Measurements from ENCODE around the gene DQX1.
A peak's percentile ranks its signal among the peaks of the same experiment; 100 is the strongest.

Gene DQX1

GRCh38 chr2:74499940-74500577, 26.0 kb downstream of the DQX1 start:
- Histone ChIP-seq H3K36me3 (ENCODE audit: control insufficient read depth, insufficient read depth, low read length) (no peaks in the 10 kb centered on the region), H3K27ac (ENCODE audit: low read depth, low read length) (no peak overlapping the region), H3K9ac (ENCODE audit: low read length) (no peak overlapping the region), H3K4me3 (ENCODE audit: low read length) (no peak overlapping the region), H3K27me3 (ENCODE audit: control insufficient read depth, insufficient read depth, low read length) (peaks cover 32% of the 10 kb centered on the region), H3K4me1 (ENCODE audit: control insufficient read depth, insufficient read depth, low read length) (peaks cover 11% of the 10 kb centered on the region)

- peaks cover 32% of the 10 kb centered on the region for H3K27me3 ChIP-seq (ENCODE audit: control insufficient read depth, insufficient read depth, low read length)
- H3K36me3 ChIP-seq (ENCODE audit: control insufficient read depth, insufficient read depth, low read length) = no peaks in the 10 kb centered on the region
- no peak within 1 kb of the TSS for H3K27ac ChIP-seq (ENCODE audit: low read depth, low read length)
- peak within 1 kb of the TSS; percentile 68 for H3K4me3 ChIP-seq (ENCODE audit: low read length)
- no peak within 1 kb of the TSS for H3K9ac ChIP-seq (ENCODE audit: low read length)
- peaks cover 11% of the 10 kb centered on the region for H3K4me1 ChIP-seq (ENCODE audit: control insufficient read depth, insufficient read depth, low read length)
Measured at GRCh38 chr2:74499267-74499939, 26.6 kb downstream of the DQX1 start, which contains the start of gene LBX2. TSS of gene LBX2 (minus strand) at chr2:74499603. CDS start at chr2:74499537, 66 bp downstream.

GRCh38 chr2:74498500-74499266, 27.3 kb downstream of the DQX1 start:
- Histone ChIP-seq H3K4me3 (ENCODE audit: low read length) (peak overlapping the region; percentile 68), H3K9ac (ENCODE audit: low read length) (no peak overlapping the region)

GRCh38 chr2:74497777-74498499, 28.1 kb downstream of the DQX1 start:
- no peak overlapping the region for H3K27ac ChIP-seq (ENCODE audit: low read depth, low read length)
- peak overlapping the region; percentile 36 for H3K9ac ChIP-seq (ENCODE audit: low read length)
- peaks cover 11% of the 10 kb centered on the region for H3K4me1 ChIP-seq (ENCODE audit: control insufficient read depth, insufficient read depth, low read length)
- H3K4me3 ChIP-seq (ENCODE audit: low read length) = peak overlapping the region; percentile 68
- H3K27me3 ChIP-seq (ENCODE audit: control insufficient read depth, insufficient read depth, low read length) = peaks cover 27% of the 10 kb centered on the region
- peaks cover 8% of the 10 kb centered on the region for H3K36me3 ChIP-seq (ENCODE audit: control insufficient read depth, insufficient read depth, low read length)

More at GRCh38 chr2:74498500-74499266, 27.3 kb downstream of the DQX1 start:
- no peak overlapping the region for H3K27ac ChIP-seq (ENCODE audit: low read depth, low read length)
- H3K4me1 ChIP-seq (ENCODE audit: control insufficient read depth, insufficient read depth, low read length) = peaks cover 11% of the 10 kb centered on the region
- H3K27me3 ChIP-seq (ENCODE audit: control insufficient read depth, insufficient read depth, low read length) = peaks cover 27% of the 10 kb centered on the region
- H3K36me3 ChIP-seq (ENCODE audit: control insufficient read depth, insufficient read depth, low read length) = peaks cover 5% of the 10 kb centered on the region

GRCh38 chr2:74496997-74497776, 28.8 kb downstream of the DQX1 start:
- peaks cover 14% of the 10 kb centered on the region for H3K36me3 ChIP-seq (ENCODE audit: control insufficient read depth, insufficient read depth, low read length)
- peaks cover 8% of the 10 kb centered on the region for H3K4me1 ChIP-seq (ENCODE audit: control insufficient read depth, insufficient read depth, low read length)
- H3K27ac ChIP-seq (ENCODE audit: low read depth, low read length) = no peak overlapping the region
- peak overlapping the region; percentile 68 for H3K4me3 ChIP-seq (ENCODE audit: low read length)
- no peak overlapping the region for H3K9ac ChIP-seq (ENCODE audit: low read length)
- H3K27me3 ChIP-seq (ENCODE audit: control insufficient read depth, insufficient read depth, low read length) = peaks cover 26% of the 10 kb centered on the region

GRCh38 chr2:74495440-74495839, 30.6 kb downstream of the DQX1 start:
- Histone ChIP-seq H3K27ac (ENCODE audit: low read depth, low read length) (no peak overlapping the region), H3K4me1 (ENCODE audit: control insufficient read depth, insufficient read depth, low read length) (peaks cover 8% of the 10 kb centered on the region), H3K36me3 (ENCODE audit: control insufficient read depth, insufficient read depth, low read length) (peaks cover 27% of the 10 kb centered on the region), H3K9ac (ENCODE audit: low read length) (no peak overlapping the region), H3K27me3 (ENCODE audit: control insufficient read depth, insufficient read depth, low read length) (peaks cover 23% of the 10 kb centered on the region), H3K4me3 (ENCODE audit: low read length) (no peak overlapping the region)

GRCh38 chr2:74493546-74493945, 32.5 kb downstream of the DQX1 start:
- Histone ChIP-seq H3K27ac (ENCODE audit: low read depth, low read length) (no peak overlapping the region), H3K9ac (ENCODE audit: low read length) (no peak overlapping the region), H3K36me3 (ENCODE audit: control insufficient read depth, insufficient read depth, low read length) (peaks cover 32% of the 10 kb centered on the region), H3K27me3 (ENCODE audit: control insufficient read depth, insufficient read depth, low read length) (peaks cover 10% of the 10 kb centered on the region), H3K4me1 (ENCODE audit: control insufficient read depth, insufficient read depth, low read length) (peaks cover 5% of the 10 kb centered on the region), H3K4me3 (ENCODE audit: low read length) (no peak overlapping the region)

GRCh38 chr2:74491648-74492544, 34.1 kb downstream of the DQX1 start:
- H3K27me3 ChIP-seq (ENCODE audit: control insufficient read depth, insufficient read depth, low read length) = no peaks in the 10 kb centered on the region
- H3K9ac ChIP-seq (ENCODE audit: low read length) = no peak overlapping the region
- H3K36me3 ChIP-seq (ENCODE audit: control insufficient read depth, insufficient read depth, low read length) = peaks cover 32% of the 10 kb centered on the region
- no peaks in the 10 kb centered on the region for H3K4me1 ChIP-seq (ENCODE audit: control insufficient read depth, insufficient read depth, low read length)
- no peak overlapping the region for H3K4me3 ChIP-seq (ENCODE audit: low read length)
- no peak overlapping the region for H3K27ac ChIP-seq (ENCODE audit: low read depth, low read length)

- H3K36me3 ChIP-seq (ENCODE audit: control insufficient read depth, insufficient read depth, low read length) = peaks cover 32% of the 10 kb centered on the region
- no peaks in the 10 kb centered on the region for H3K27me3 ChIP-seq (ENCODE audit: control insufficient read depth, insufficient read depth, low read length)
- H3K4me3 ChIP-seq (ENCODE audit: low read length) = no peak overlapping the region
- H3K27ac ChIP-seq (ENCODE audit: low read depth, low read length) = no peak overlapping the region
- H3K4me1 ChIP-seq (ENCODE audit: control insufficient read depth, insufficient read depth, low read length) = no peaks in the 10 kb centered on the region
- H3K9ac ChIP-seq (ENCODE audit: low read length) = no peak overlapping the region
Measured at GRCh38 chr2:74489906-74490305, 36.1 kb downstream of the DQX1 start.

- Histone ChIP-seq H3K4me1 (ENCODE audit: control insufficient read depth, insufficient read depth, low read length) (no peaks in the 10 kb centered on the region), H3K27me3 (ENCODE audit: control insufficient read depth, insufficient read depth, low read length) (no peaks in the 10 kb centered on the region), H3K4me3 (ENCODE audit: low read length) (no peak overlapping the region), H3K9ac (ENCODE audit: low read length) (no peak overlapping the region), H3K27ac (ENCODE audit: low read depth, low read length) (no peak overlapping the region), H3K36me3 (ENCODE audit: control insufficient read depth, insufficient read depth, low read length) (peaks cover 27% of the 10 kb centered on the region)
Measured at GRCh38 chr2:74488643-74489481, 37.2 kb downstream of the DQX1 start.

Measured in rectal smooth muscle tissue (tissue), 1 donor.